HG03354 (cell line): ENCODE data around the gene SCAF8.
A peak's percentile ranks its signal among the peaks of the same experiment; 100 is the strongest.
"Not testable (repeated sequence)": the region's sequence is repeated elsewhere in the genome, so short reads cannot be mapped to it uniquely, and the experiment has no call there.

Experiments used
- ATAC-seq: cut with Tn5 transposase; IDR thresholded peaks from one replicate; pipeline ENCODE4 v1.9.1; 2021; ENCODE audit warnings: mild to moderate bottlenecking; ENCODE audit not compliant: unreplicated experiment, poor library complexity, severe bottlenecking

Gene SCAF8

GRCh38 chr6:154731296-154732218, 1.7 kb upstream of the SCAF8 start:
- ATAC-seq: no peak

- ATAC-seq: no peak
These were observed 556 bp upstream of the SCAF8 start for GRCh38 chr6:154732538-154733182.

GRCh38 chr6:154733626-154734382, 588 bp downstream of the SCAF8 start:
- ATAC-seq: peak; percentile 74

GRCh38 chr6:154736618-154737259, 3.5 kb downstream of the SCAF8 start:
- no peak for ATAC-seq

- ATAC-seq: no peak
These were observed 4.2 kb downstream of the SCAF8 start for GRCh38 chr6:154737424-154737823.

GRCh38 chr6:154738551-154738961, 5.3 kb downstream of the SCAF8 start:
- ATAC-seq: no peak

- no peak for ATAC-seq
These were observed 7.4 kb downstream of the SCAF8 start for GRCh38 chr6:154740658-154741057.

- ATAC-seq: no peak
These were observed 9.7 kb downstream of the SCAF8 start for GRCh38 chr6:154742891-154743290.

GRCh38 chr6:154744029-154744745, 11.0 kb downstream of the SCAF8 start:
- not testable (repeated sequence) for ATAC-seq

- no peak for ATAC-seq
These were observed 12.0 kb downstream of the SCAF8 start for GRCh38 chr6:154745243-154745642.

- ATAC-seq: no peak
These were observed 16.1 kb downstream of the SCAF8 start for GRCh38 chr6:154749341-154749740.

GRCh38 chr6:154751011-154751800, 18.0 kb downstream of the SCAF8 start:
- no peak for ATAC-seq

GRCh38 chr6:154752022-154752421, 18.8 kb downstream of the SCAF8 start:
- ATAC-seq: no peak

- ATAC-seq: no peak
These were observed 20.9 kb downstream of the SCAF8 start for GRCh38 chr6:154754152-154754551.

GRCh38 chr6:154757352-154758050, 24.3 kb downstream of the SCAF8 start:
- no peak for ATAC-seq

- no peak for ATAC-seq
These were observed 24.9 kb downstream of the SCAF8 start for GRCh38 chr6:154758125-154758524.

GRCh38 chr6:154763650-154764049, 30.4 kb downstream of the SCAF8 start:
- ATAC-seq: no peak

GRCh38 chr6:154765273-154765672, 32.1 kb downstream of the SCAF8 start:
- no peak for ATAC-seq
